Measurements from ENCODE around the gene GAB2. TPM values are rescaled to one million over a fixed set of nuclear protein-coding genes. Genes with fewer than 3 reads are reported as not detected.
A peak's percentile ranks its signal among the peaks of the same experiment; 100 is the strongest.
"Not testable (repeated sequence)": the region's sequence is repeated elsewhere in the genome, so short reads cannot be mapped to it uniquely, and the experiment has no call there.

GAB2 gene
- total RNA-seq, 1 donor from 2014 or later, result 33.2 TPM

DNA sequence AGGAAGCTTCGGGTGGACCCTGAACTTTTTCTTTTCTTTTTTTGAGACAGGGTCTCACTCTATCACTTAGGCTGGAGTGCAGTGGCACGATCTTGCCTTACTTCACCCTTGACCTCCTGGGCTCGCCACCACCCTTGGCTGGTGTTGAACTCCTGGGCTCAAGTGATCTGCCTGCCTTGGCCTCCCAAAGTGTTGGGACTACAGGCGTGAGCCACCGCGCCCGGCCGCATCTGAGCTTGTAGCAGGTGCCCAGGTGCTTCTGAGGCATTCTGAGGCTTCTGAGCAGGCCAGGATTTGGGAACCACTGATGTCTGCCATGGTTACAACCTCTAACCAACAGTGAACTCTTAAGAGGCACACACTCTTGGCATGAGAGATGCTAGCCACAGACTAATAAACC is 223.8 kb downstream of the GAB2 start:
- DNase-seq (ENCODE audit: extremely low read depth, low read depth, low spot score), result no peak

DNA sequence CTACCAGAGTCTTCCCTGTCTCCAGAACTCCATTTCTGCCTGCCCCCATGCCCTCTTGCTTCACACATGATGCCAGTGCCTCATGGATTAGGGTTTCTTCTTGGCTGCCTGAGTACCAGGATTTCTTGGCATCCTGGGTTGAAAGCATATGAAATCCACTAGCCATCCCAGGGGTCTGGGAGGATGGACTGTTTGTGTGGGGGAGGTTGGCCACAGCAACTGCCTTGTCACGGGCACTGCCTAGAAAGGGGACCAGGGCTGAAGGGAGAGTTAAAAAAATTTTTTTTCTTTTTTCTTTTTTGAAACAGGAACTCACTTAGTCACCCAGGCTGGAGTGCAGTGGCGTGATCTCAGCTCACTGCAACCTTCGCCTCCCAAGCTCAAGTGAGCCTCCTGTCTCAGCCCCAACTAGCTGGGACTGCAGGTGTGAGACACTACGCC is 224.7 kb downstream of the GAB2 start:
- no peak for DNase-seq (ENCODE audit: extremely low read depth, low read depth, low spot score)

DNA sequence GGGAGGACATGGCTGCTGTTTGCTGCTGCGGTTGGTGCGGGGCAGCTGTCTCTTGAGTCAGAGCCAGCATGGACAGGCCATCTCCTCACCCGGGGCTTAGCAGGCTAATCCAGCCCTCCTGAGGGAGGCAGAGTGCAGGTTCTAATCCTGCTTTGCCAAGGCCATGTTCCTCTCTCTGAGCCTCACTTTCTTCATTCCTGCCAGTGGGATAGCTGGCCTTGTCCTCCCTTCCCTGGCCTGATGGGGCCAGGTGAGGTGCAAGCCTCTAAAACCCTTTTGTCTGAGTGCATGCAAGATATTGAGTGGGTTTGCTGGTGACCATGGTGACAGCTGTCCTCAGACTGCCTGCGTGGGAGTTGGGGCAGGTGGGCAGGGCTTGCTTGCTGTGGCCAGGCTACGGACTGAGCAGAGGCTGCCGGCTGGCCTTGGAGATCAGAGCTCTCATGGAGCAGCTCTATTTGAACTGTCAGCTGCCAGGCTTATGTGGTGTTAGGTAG is 225.3 kb downstream of the GAB2 start:
- DNase-seq (ENCODE audit: extremely low read depth, low read depth, low spot score), result no peak

DNA sequence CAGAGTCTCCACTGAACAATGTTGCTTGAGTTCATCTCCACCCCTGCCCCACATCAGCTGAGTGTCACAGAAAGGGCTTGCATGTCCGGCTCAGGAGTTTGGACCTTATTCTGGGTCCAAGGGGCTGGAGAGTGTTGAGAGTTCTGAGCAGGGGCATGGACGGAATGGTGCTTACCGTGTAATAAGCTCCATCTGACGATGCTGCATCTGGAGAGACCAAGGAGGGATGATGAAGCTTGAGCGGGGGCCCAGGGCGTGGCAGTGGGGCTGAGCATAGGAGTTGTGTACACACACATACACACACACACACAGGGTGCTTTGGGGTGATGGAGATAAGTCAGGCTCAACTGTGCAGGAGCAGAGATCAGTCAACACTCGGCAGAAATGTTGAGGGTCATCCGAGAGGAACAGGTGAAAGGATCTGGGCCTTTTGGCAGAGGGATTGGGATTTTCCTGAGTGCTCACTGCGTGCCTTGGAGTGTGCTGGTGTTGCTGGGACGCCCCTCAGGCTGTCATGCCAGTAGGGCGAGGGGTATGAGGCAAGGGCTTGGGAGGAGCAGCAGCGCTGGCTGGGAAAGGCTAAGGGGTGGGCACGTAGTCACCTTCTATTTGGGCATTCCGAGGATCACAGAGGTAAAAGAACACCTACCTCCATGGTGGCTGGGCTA is 226.6 kb downstream of the GAB2 start:
- DNase-seq (ENCODE audit: extremely low read depth, low read depth, low spot score), result no peak

DNA sequence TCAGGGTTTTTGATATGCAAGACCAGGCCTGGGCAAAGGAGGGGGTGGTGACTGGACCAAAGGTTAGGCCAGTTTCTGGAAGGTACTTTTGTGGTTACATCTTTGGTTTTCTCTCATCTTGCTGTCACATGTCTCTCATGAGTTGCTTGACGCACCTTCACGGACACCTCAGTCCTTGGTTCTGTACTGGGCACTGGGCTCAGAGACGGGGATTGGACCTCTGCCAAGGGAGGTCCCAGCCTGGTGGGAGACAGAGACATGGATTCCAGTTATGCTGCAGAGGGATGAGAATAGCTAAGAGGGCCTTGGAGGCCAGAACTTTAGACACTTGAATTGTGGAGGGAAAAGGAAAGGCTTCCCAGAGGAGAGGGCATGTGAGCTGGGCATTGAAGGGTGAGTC is 227.2 kb downstream of the GAB2 start:
- no peak for DNase-seq (ENCODE audit: extremely low read depth, low read depth, low spot score)

DNA sequence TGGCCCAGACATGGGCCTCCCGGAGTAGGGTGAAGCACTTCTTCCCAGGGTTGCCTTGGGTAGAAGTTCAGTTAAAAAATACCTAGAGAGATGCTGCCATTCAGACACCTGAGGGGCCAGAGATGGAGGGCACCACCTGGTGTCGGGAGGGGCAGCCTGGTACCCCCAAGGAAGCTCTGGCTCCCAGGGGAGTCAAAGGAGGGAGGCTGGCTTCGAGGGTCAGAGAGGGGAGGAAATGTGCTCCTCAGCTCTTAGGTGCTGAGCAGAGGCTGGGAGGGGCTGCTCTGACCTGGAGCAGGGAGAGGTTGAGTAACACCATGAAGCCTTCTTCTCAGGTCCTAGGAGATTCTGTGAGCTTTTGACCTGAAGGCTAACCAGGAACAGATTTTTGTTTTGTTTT is 227.8 kb downstream of the GAB2 start:
- no peak for DNase-seq (ENCODE audit: extremely low read depth, low read depth, low spot score)

DNA sequence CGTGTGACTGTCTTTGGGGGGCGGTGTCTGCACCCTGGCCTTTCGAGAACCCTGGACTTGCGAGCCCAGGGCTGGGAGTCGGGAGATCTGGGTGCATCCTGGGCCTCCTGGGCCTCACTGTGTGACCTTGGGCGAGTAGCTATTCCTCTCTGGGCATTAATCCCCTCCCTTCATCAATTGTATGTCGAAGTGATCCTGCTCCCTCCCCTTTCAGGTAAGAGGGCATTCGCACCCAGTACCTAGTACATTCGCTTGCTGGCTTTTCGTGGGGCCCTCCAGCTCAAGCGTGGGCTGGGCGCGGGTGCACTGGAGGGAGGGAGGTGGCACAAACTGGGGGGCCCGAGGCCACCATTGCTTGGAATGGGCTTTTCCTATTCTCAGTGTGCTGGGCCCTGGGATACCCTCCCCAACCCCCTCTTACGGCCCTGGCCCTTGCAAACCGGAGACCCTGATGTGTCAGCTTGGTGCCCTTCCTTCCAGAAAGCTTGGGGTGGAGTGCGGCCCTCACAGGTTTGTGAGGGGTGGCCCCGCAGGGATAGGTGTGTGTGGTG is 228.4 kb downstream of the GAB2 start:
- DNase-seq (ENCODE audit: extremely low read depth, low read depth, low spot score), result no peak

DNA sequence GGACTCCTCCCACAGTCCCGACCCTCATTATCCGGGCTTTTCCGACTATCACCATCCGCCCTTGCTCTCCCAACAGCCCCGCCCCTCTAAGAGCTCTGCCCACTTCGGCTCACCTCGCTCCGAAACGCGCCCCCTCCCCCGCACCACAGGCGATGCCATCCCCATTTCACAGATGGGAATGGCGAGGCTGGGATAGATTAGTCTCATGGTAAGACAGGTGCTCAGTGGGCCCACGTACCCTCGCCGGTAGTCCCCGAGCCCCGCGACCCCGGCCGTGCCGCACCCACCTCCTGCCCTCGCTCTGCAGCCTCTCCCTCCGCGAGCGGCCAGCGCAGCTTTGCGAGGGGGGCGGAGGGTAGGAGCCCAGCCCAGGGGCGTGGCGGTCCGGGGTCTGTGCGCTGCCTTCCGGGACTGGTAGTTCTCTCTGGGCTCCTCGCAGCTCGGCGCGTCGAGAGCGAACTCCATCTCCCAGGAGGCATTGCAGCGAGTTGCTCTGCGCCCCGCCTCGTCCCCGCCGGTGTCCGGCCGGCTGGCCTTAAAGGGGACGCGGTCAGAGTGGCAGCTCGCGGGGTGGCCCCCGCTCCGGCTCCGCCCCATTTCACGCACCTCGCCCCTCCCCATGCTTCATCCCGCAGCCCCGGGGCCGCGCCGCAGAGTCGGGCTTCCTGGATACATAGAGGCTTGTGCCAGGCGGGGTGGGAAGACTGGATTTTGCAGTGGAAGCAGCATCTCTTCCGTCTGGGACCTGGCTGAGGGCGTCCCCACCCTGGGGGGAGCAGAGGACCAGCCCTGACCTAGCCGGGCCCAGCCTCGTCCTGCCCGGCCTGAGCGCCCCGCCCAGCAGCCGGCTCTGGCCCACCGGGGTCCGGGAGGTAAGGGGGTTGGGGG is 229.1 kb downstream of the GAB2 start, which contains the start of the genes KCTD21 and USP35:
TSS of gene KCTD21 (minus strand) at position 341 of the 888 bp plus-strand sequence. CDS start 14,072 bp downstream, outside the sequence.
TSS of gene USP35 (plus strand) at position 634 of the 888 bp plus-strand sequence. CDS start 7,327 bp downstream, outside the sequence.
- DNase-seq (ENCODE audit: extremely low read depth, low read depth, low spot score), result peak; percentile 71

DNA sequence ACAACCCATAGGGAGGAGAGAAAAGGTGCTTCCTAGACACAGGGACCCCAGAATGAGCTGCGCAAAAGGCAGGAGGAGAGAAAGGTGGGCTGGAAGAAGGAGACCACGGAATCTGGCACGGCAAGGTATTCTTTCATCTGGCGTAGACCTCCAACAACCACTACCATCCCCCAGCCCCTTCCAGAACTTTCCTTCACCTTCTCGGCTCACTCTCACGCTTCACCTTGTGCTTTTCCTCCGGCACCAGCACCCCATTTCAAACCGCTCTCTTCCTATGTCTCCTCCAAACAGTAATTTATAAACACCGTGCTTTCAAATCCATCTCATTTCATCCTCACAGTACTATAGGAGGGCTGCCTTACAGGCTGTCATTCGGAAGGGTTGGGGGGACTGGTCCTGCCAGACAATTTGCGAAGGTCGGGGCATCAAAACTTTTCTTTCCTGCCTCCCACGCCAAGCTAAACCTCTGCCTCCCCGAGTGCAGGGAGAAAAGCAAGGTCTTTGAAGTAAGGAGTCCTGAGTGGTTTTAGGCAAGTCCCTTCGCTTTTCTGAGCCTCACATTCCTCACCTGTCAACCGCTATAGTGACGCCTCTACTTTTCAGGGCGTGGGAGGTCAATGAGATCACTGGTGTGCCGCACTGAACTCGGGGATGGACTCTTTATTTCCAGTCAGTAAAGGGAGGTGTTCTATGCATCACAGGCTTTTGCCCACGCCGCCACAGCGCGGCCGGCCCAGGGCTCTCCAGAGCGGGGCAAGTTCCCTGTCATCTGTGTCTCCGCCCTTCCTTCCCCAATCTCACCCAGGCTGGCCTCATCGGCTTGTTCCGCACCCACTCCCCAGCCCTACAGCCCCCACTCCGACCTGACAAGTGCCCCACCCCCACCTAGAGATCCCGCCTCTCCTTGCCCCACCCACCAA is 230.0 kb downstream of the GAB2 start:
- no peak for DNase-seq (ENCODE audit: extremely low read depth, low read depth, low spot score)

DNA sequence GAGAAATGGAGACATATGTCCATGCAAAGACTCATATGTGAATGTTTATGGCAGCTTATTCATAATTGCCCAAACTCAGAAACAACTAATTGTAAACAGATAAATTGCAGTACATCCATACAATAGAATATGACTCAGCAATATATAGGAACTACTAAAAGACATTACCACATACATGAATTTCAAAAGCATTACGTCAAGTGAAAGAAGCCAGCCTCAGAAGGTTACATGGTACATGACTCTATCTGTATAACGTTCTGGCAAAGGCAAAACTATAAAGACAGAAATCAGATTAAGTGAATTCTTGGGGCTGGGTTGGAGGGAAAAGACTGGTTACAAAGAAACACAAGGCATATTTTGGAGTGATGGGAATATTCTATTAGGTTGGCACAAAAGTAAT is 236.4 kb downstream of the GAB2 start:
- no peak for DNase-seq (ENCODE audit: extremely low read depth, low read depth, low spot score)

DNA sequence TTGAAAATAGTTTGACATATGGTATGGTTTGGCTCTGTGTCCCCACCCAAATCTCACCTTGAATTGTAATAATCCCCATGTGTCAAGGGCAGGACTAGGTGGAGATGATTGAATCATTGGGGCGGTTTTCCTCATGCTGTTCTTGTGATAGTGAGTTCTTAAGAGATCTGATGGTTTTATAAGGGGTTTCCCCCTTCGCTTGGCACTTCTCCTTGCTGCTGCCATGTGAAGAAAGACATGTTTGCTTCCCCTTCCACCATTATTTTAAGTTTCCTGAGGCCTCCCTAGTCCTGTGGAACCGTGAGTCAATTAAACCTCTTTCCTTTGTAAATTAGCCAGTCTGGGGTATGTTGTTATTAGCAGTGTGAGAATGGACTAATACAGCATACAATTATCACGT is 236.9 kb downstream of the GAB2 start:
- DNase-seq (ENCODE audit: extremely low read depth, low read depth, low spot score), result no peak

DNA sequence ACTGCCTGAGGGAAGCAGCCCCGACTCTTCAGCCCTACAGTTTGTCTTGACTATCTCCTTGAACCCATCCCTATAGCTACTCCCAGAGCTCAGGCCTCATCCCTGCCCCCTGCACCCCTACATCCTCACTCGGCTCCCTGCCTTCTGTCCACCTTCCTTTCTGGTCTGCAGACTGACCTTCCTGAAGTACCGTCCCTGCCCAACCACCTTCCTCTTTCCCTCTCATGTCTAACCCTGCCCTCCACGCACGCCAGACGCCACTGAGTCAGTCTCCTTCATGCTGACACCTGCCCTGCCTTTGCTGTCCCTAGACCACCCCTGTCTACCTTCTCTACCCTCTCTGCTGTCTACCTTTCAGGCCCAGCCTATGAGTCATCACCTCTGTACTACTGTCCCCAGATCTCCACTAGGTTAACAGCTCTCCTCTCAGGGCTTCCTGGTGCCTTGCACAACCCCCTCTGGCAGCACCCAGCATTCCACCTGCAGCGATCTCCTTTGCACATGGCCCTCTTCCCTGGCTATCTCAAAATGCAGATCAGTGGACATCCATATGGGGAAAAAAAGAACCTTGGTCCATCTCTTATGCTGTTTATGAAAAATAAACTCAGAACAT is 238.1 kb downstream of the GAB2 start:
- DNase-seq (ENCODE audit: extremely low read depth, low read depth, low spot score), result no peak

DNA sequence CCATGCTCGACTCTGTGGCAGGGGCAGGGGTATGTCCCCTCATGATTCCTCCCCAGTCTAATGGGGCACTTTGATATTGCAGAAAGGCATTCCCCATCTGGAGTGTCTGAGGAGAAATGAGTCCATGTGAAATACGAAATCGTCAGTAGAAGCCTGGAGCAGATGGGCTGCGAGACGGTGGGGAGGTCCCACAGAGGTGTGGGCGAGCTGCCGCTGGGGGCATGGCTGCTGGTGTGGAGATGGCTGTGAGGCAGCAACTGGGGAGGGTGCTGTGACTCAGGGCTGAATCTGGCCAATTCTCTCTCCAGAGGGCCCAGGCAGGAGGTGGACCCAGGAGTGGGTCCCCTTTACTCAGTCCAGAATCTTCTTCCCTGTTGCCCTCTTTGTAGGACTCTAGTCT is 240.4 kb downstream of the GAB2 start:
- DNase-seq (ENCODE audit: extremely low read depth, low read depth, low spot score), result no peak

DNA sequence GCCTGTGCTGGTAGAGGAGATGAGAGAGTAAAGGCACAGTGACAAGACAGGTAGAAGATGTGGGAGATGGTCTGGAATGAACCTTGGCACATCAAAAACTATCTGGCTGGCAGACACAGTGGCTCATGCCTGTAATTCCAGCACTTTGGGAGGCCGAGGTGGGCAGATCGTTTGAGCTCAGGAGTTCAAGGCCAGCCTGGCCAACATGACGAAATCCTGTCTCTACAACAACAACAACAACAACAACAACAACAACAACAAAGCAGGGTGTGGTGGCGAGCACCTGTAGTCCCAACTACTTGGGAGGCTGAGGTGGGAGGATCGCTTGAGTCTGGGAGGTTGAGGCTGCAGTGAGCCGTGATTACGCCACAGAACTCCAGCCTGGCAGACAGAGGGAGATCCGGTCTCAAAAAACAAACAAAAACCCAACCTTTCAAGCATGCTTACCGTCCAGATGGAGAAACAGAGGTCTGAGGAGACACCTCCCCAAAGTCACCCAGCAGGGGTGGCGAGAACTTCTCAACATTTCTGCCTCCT is 240.9 kb downstream of the GAB2 start:
- no peak for DNase-seq (ENCODE audit: extremely low read depth, low read depth, low spot score)

DNA sequence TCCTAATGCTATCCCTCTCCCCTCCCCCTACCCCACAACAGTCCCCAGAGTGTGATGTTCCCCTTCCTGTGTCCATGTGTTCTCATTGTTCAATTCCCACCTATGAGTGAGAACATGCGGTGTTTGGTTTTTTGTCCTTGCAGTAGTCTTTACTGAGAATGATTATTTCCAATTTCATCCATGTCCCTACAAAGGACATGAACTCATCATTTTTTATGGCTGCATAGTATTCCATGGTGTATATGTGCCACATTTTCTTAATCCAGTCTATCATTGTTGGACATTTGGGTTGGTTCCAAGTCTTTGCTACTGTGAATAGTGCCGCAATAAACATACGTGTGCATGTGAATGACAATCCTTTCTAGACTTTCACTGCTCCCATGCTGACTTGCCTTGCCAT is 241.8 kb downstream of the GAB2 start:
- not testable (repeated sequence) for DNase-seq (ENCODE audit: extremely low read depth, low read depth, low spot score)

DNA sequence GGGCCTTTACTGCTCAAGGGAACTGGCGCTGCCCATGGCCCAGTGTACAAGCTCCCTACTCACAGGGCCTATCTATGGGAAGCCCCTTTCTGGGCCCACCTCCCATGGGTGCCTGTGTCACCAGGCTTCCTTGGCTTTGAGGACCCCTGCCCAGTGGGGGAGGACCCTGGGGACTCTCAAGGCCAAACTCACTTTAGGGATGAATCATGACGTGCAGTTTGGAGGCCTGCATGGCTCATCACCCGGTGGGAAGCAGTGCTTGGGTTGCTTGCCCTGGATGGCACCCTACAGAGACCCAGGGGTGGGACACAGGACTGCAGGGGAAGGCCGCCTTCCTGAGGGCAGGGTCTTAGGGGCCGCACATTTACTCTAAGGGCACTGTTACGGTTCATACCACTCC is 245.7 kb downstream of the GAB2 start:
- DNase-seq (ENCODE audit: extremely low read depth, low read depth, low spot score), result no peak

DNA sequence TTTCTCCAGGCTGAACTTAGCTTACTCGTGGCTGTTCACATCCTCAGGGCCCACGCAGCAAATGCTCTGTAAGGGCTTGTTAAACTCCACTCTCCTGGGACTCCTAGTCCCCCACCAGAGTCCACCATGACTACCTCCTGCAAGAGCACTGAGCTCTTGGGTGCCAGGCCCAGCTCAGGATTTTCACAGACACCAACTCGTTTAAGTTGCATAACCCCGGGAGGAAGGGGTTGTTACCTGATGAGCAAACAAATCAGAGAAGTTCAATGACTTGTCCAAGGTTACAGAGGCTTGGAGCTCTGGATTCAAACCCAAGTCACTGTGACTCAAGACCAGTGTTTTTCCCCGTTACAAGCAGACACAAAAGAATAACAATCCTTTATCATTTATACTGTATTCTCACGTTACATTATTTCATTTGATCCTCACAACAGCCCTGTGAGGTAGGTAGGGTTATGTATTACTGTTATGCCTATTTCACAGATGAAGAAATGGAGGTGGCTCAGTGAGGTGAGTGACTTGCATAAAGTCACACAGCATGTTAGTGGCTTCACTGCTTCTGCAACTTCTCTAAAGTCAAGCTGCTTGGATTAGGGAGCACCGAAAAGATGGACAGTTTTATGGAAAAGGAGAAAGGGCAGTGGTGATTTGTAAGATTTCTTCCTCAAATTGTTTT is 246.6 kb downstream of the GAB2 start:
- no peak for DNase-seq (ENCODE audit: extremely low read depth, low read depth, low spot score)

DNA sequence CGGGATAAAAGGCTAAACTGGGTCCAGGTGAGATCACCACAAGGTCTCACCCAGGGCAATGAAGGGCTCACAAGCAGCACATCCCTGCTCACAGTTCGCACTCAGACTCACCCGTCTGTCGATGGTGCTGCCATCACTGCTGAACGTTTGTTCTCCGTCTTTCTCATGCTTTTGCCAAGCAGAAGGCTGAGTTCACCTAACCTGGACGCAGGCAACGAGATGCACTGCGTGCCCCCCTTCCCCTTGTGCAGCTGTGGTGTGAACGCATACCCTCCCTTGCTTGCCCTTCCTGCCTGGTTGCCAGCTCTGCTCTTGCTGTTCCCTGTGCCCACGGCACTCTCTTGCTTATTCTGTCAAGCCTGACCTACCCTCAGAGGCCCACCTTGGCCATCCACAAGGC is 247.2 kb downstream of the GAB2 start:
- no peak for DNase-seq (ENCODE audit: extremely low read depth, low read depth, low spot score)

Measured in glomerular endothelial cell (primary cell).